ENCODE data around the gene LAT. TPM values are rescaled to one million over a fixed set of nuclear protein-coding genes. Genes with fewer than 3 reads are reported as not detected.

LAT gene
- total RNA-seq, 2 donors from 2014 or later = 4.5 to 6.1 TPM

DNA sequence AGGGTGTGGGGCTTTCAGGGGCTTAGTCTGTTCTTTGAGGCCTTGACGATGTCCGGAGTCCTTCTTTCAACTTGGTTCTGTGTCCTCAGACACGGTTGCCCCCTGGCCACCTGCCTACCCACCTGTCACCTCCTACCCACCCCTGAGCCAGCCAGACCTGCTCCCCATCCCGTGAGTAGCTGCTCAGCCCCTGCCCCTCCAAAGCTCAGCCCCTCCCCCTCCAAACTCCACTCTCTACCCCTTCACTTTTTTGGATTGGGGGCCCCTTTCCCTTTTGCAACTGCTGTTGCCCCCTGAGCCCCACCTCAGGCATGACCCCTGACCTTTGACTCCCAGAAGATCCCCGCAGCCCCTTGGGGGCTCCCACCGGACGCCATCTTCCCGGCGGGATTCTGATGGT lies 1.2 kb downstream of the LAT start:
- Histone ChIP-seq H3K4me1 (ENCODE audit: control insufficient read depth, insufficient read depth, low read length) (no peaks in the 10 kb centered on the region), H3K36me3 (ENCODE audit: control insufficient read depth, insufficient read depth, low read length) (peaks cover 25% of the 10 kb centered on the region), H3K27ac (ENCODE audit: low read depth, low read length) (no peak overlapping the region), H3K9me3 (ENCODE audit: control insufficient read depth, low read length) (no peaks in the 10 kb centered on the region), H3K27me3 (ENCODE audit: control insufficient read depth, insufficient read depth, low read length, poor library complexity, severe bottlenecking) (no peaks in the 10 kb centered on the region), H3K9ac (ENCODE audit: extremely low read depth, low read length, poor library complexity, severe bottlenecking) (no peak overlapping the region), H3K4me3 (ENCODE audit: low read length) (no peak overlapping the region)
- TF ChIP-seq, protein P1, sequence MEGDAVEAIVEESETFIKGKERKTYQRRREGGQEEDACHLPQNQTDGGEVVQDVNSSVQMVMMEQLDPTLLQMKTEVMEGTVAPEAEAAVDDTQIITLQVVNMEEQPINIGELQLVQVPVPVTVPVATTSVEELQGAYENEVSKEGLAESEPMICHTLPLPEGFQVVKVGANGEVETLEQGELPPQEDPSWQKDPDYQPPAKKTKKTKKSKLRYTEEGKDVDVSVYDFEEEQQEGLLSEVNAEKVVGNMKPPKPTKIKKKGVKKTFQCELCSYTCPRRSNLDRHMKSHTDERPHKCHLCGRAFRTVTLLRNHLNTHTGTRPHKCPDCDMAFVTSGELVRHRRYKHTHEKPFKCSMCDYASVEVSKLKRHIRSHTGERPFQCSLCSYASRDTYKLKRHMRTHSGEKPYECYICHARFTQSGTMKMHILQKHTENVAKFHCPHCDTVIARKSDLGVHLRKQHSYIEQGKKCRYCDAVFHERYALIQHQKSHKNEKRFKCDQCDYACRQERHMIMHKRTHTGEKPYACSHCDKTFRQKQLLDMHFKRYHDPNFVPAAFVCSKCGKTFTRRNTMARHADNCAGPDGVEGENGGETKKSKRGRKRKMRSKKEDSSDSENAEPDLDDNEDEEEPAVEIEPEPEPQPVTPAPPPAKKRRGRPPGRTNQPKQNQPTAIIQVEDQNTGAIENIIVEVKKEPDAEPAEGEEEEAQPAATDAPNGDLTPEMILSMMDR (conservative IDR thresholded peaks at IDR 0.05) = no peak
- 92 to 93% methylated on average over 3 to 9 of the region's 9 CpGs for WGBS, 2 experiments (ENCODE audit: insufficient coverage in 1 of 2, insufficient read length in 1 of 2)
- H3K36me3 Mint-ChIP-seq (ENCODE audit: low read depth) = peaks cover 59% of the 10 kb centered on the region
- DNase-seq = no peak
- peaks cover 5% of the 10 kb centered on the region for H3K9me3 Mint-ChIP-seq
- H3K27ac Mint-ChIP-seq = no peak overlapping the region
- no peaks in the 10 kb centered on the region for H3K4me1 Mint-ChIP-seq
- no peak overlapping the region for H3K4me3 Mint-ChIP-seq
- no peaks in the 10 kb centered on the region for H3K27me3 Mint-ChIP-seq (ENCODE audit: insufficient read depth)

DNA sequence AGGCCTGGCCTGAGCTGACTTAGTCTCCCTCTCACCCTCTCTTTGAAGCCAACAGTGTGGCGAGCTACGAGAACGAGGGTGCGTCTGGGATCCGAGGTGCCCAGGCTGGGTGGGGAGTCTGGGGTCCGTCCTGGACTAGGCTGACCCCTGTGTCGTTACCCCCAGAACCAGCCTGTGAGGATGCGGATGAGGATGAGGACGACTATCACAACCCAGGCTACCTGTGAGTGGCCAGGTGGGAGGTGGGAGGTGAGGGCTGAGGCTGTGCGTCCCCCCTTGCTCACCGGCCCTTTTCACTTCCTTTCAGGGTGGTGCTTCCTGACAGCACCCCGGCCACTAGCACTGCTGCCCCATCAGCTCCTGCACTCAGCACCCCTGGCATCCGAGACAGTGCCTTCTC lies 1.6 kb downstream of the LAT start:
- Mint-ChIP-seq H3K9me3 (peaks cover 5% of the 10 kb centered on the region), H3K4me1 (no peaks in the 10 kb centered on the region), H3K4me3 (no peak overlapping the region), H3K27ac (no peak overlapping the region), H3K36me3 (ENCODE audit: low read depth) (peaks cover 55% of the 10 kb centered on the region), H3K27me3 (ENCODE audit: insufficient read depth) (no peaks in the 10 kb centered on the region)
- no peak for DNase-seq
- Histone ChIP-seq H3K27me3 (ENCODE audit: control insufficient read depth, insufficient read depth, low read length, poor library complexity, severe bottlenecking) (no peaks in the 10 kb centered on the region), H3K36me3 (ENCODE audit: control insufficient read depth, insufficient read depth, low read length) (peaks cover 20% of the 10 kb centered on the region), H3K4me1 (ENCODE audit: control insufficient read depth, insufficient read depth, low read length) (no peaks in the 10 kb centered on the region), H3K27ac (ENCODE audit: low read depth, low read length) (no peak overlapping the region), H3K9me3 (ENCODE audit: control insufficient read depth, low read length) (no peaks in the 10 kb centered on the region), H3K9ac (ENCODE audit: extremely low read depth, low read length, poor library complexity, severe bottlenecking) (no peak overlapping the region), H3K4me3 (ENCODE audit: low read length) (no peak overlapping the region)
- WGBS, 2 experiments (ENCODE audit: insufficient coverage in 1 of 2, insufficient read length in 1 of 2) = 90 to 94% methylated on average over 10 to 13 of the region's 13 CpGs
- TF ChIP-seq, protein P1 (conservative IDR thresholded peaks at IDR 0.05) = no peak

DNA sequence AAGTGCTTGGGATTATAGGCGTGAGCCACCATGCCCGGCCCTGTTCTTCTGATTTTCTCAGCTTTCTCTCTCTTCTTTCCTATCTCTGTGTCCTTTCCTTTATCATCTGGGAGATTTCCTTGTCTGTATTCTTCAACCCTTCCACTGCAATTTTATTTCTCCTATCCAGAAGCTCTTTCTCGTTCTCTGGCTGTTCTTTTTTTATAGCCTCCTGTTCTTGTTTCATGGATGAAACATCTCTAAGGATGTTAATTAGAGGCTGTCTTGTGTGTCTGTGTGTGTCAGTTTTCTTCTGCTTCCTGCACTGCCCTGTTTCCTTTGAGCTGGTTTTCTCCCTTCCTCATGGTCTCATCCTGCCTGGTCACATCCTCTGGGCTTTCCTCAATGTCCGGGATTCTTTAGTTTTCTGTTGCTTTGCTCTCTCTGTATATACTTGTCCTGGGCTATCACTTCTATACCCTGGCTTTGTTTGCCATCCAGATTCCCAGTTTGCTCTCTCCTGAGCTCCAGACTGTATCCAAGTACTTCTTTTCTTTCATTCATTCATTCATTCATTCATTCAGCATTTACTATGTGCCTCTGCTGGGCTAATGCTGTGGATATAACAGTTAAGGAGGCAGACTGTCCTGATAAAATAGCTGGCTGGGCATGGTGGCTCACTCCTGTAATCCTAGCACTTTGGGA lies 2.5 kb downstream of the LAT start:
- no peak overlapping the region for H3K4me3 Mint-ChIP-seq
- Histone ChIP-seq H3K9ac (ENCODE audit: extremely low read depth, low read length, poor library complexity, severe bottlenecking) (no peak overlapping the region), H3K9me3 (ENCODE audit: control insufficient read depth, low read length) (no peaks in the 10 kb centered on the region), H3K4me1 (ENCODE audit: control insufficient read depth, insufficient read depth, low read length) (no peaks in the 10 kb centered on the region), H3K4me3 (ENCODE audit: low read length) (no peak overlapping the region), H3K27me3 (ENCODE audit: control insufficient read depth, insufficient read depth, low read length, poor library complexity, severe bottlenecking) (no peaks in the 10 kb centered on the region), H3K36me3 (ENCODE audit: control insufficient read depth, insufficient read depth, low read length) (peaks cover 12% of the 10 kb centered on the region), H3K27ac (ENCODE audit: low read depth, low read length) (no peak overlapping the region)
- H3K36me3 Mint-ChIP-seq (ENCODE audit: low read depth) = peaks cover 47% of the 10 kb centered on the region
- TF ChIP-seq, protein P1 (conservative IDR thresholded peaks at IDR 0.05) = no peak
- no peaks in the 10 kb centered on the region for H3K27me3 Mint-ChIP-seq (ENCODE audit: insufficient read depth)
- H3K9me3 Mint-ChIP-seq = peaks cover 5% of the 10 kb centered on the region
- H3K4me1 Mint-ChIP-seq = no peaks in the 10 kb centered on the region
- DNase-seq = no peak
- no peak overlapping the region for H3K27ac Mint-ChIP-seq
- WGBS, 2 experiments (ENCODE audit: insufficient coverage in 1 of 2, insufficient read length in 1 of 2) = 91 to 95% methylated on average over 4 of the region's 4 CpGs

All from endodermal cell (in vitro differentiated cells).